ENCODE results near the gene ZNF136. TPM values are rescaled to one million over a fixed set of nuclear protein-coding genes. Genes with fewer than 3 reads are reported as not detected.
A peak's percentile ranks its signal among the peaks of the same experiment; 100 is the strongest.

Gene ZNF136
- total RNA-seq, 6 donors from 2014 or later = 5.7 to 15.2 (median 9.2) TPM

- TF ChIP-seq POLR2AphosphoS5 (IDR thresholded peaks at IDR 0.05) (no peak), POLR2A (IDR thresholded peaks at IDR 0.05) (no peak), CTCF (IDR thresholded peaks at IDR 0.05) (no peak), EP300 (IDR thresholded peaks at IDR 0.05) (no peak)
Measured at GRCh38 chr19:12166626-12167025, 3.7 kb downstream of the ZNF136 start.

GRCh38 chr19:12180377-12180776 lies 17.5 kb downstream of the ZNF136 start:
- Histone ChIP-seq H3K9me3 (peaks cover 1 to 55% (median 45%) of the 10 kb centered on the region in 4 donors), H3K4me1 (no peaks in the 10 kb centered on the region), H3K4me3 (no peak overlapping the region), H3K27me3 (no peaks in the 10 kb centered on the region), H3K27ac (no peak overlapping the region), H3K36me3 (peaks cover 2 to 20% (median 7%) of the 10 kb centered on the region in 4 donors)
- 90 to 93% methylated on average over 3 of the region's 3 CpGs for WGBS, 2 donors
- DNase-seq = no peak
- ATAC-seq (ENCODE audit: low FRiP score in 2 of 2) = no peak
- TF ChIP-seq POLR2A (IDR thresholded peaks at IDR 0.05) (no peak), CTCF (IDR thresholded peaks at IDR 0.05) (no peak), POLR2AphosphoS5 (IDR thresholded peaks at IDR 0.05) (no peak), EP300 (IDR thresholded peaks at IDR 0.05) (no peak)

More at GRCh38 chr19:12166626-12167025, 3.7 kb downstream of the ZNF136 start:
- ATAC-seq (ENCODE audit: low FRiP score in 2 of 2) = no peak
- H3K4me1 ChIP-seq = peaks cover 22 to 32% (median 29%) of the 10 kb centered on the region in 4 donors
- 76 to 91% methylated on average over 1 of the region's 1 CpG for WGBS, 2 donors
- DNase-seq = no peak
- H3K27me3 ChIP-seq = no peaks in the 10 kb centered on the region
- H3K27ac ChIP-seq = peak overlapping the region in 1 of 4 donors; percentile 48
- H3K36me3 ChIP-seq = peaks cover 2 to 30% (median 13%) of the 10 kb centered on the region in 4 donors
- no peaks in the 10 kb centered on the region for H3K9me3 ChIP-seq
- H3K4me3 ChIP-seq = no peak overlapping the region

- H3K36me3 ChIP-seq = peaks cover 20 to 66% (median 44%) of the 10 kb centered on the region in 4 donors
Measured at GRCh38 chr19:12187625-12188024, 24.7 kb downstream of the ZNF136 start.

GRCh38 chr19:12194827-12195731 lies 32.2 kb downstream of the ZNF136 start:
- H3K9me3 ChIP-seq = peaks cover 4 to 70% (median 39%) of the 10 kb centered on the region in 4 donors
- DNase-seq (peak; percentile 83 to 91), ATAC-seq (ENCODE audit: low FRiP score in 2 of 2) (peak; percentile 92 to 96)
- H3K4me1 ChIP-seq = peaks cover 0 to 7% (median 3%) of the 10 kb centered on the region in 4 donors
- peaks cover 0 to 12% (median 3%) of the 10 kb centered on the region in 4 donors for H3K36me3 ChIP-seq
- H3K27me3 ChIP-seq = no peaks in the 10 kb centered on the region
- H3K27ac ChIP-seq = peak overlapping the region; percentile 64 to 87 (median 70)
- no peak for TF ChIP-seq EP300 (IDR thresholded peaks at IDR 0.05)
- peak in 3 of 4 donors; percentile 43 to 73 (median 53) for TF ChIP-seq POLR2A (IDR thresholded peaks at IDR 0.05)
- TF ChIP-seq POLR2AphosphoS5 (IDR thresholded peaks at IDR 0.05) = peak in 1 of 2 donors; percentile 90
- TF ChIP-seq CTCF (IDR thresholded peaks at IDR 0.05) = peak in 1 of 6 experiments; percentile 15
- 1 to 2% methylated on average over 26 to 57 of the region's 62 CpGs for WGBS, 2 donors
- peak overlapping the region; percentile 60 to 73 (median 71) for H3K4me3 ChIP-seq

More at GRCh38 chr19:12187625-12188024, 24.7 kb downstream of the ZNF136 start:
- H3K4me1 ChIP-seq = no peaks in the 10 kb centered on the region
- ATAC-seq (ENCODE audit: low FRiP score in 2 of 2) = no peak
- TF ChIP-seq CTCF (IDR thresholded peaks at IDR 0.05) (no peak), POLR2AphosphoS5 (IDR thresholded peaks at IDR 0.05) (no peak), EP300 (IDR thresholded peaks at IDR 0.05) (no peak), POLR2A (IDR thresholded peaks at IDR 0.05) (no peak)
- H3K27ac ChIP-seq = no peak overlapping the region
- no peak for DNase-seq
- H3K27me3 ChIP-seq = no peaks in the 10 kb centered on the region
- no peak overlapping the region for H3K4me3 ChIP-seq
- 92 to 96% methylated on average over 6 of the region's 6 CpGs for WGBS, 2 donors
- H3K9me3 ChIP-seq = peaks cover 40 to 94% (median 83%) of the 10 kb centered on the region in 4 donors

All from upper lobe of left lung (tissue), 6 donors.